H1 (cell line): ENCODE data around the gene UFD1.

Source experiments
- CBX8 ChIP-seq: fragments of 300-800, 300-1000 bp; sonication (generic); IDR thresholded peaks from 2 replicates; pipeline ENCODE4 v1.7.1; 2016; ENCODE audit warnings: low read depth, low read length, borderline replicate concordance
- EP300 ChIP-seq, 2 experiments: IDR thresholded peaks; 1 replicate in 1 of 2; 2 replicates in 1 of 2; pipeline ENCODE4 v1.6.1; 2011 to 2012; ENCODE audit warnings: low read depth in 2 of 2, low read length in 2 of 2, mild to moderate bottlenecking in 2 of 2, borderline replicate concordance in 1 of 2, inconsistent platforms in 1 of 2, moderate library complexity in 1 of 2
- EZH2 ChIP-seq: fragments of 200-600 bp; sonication (generic); IDR thresholded peaks from 2 replicates; pipeline ENCODE4 v1.7.1; 2012; ENCODE audit warnings: low read depth, mild to moderate bottlenecking, moderate library complexity, low read length, inconsistent platforms; ENCODE audit not compliant: severe bottlenecking
- GTF2F1 ChIP-seq: IDR thresholded peaks from 2 replicates; pipeline ENCODE4 v1.6.1; 2012; ENCODE audit warnings: low read depth, low read length, improper control_type of control experiment, borderline replicate concordance
- HDAC2 ChIP-seq, 2 experiments: fragments of 300-600 bp in 1 of 2; sonication (generic) in 1 of 2; IDR thresholded peaks; 2 replicates each; pipeline ENCODE4 v1.6.1; 2011 to 2012; ENCODE audit warnings: low read depth in 2 of 2, low read length in 2 of 2, mild to moderate bottlenecking in 2 of 2, moderate library complexity in 2 of 2, borderline replicate concordance in 1 of 2, inconsistent platforms in 1 of 2
- JUND ChIP-seq: IDR thresholded peaks from 2 replicates; pipeline ENCODE4 v1.6.1; 2011; ENCODE audit warnings: mild to moderate bottlenecking, improper control_type of control experiment, low read length
- KDM4A ChIP-seq: IDR thresholded peaks from one replicate; pipeline ENCODE4 v1.7.1; 2012; ENCODE audit warnings: low read depth, mild to moderate bottlenecking, moderate library complexity, low read length, inconsistent platforms; ENCODE audit not compliant: severe bottlenecking
- RAD21 ChIP-seq, 2 experiments: IDR thresholded peaks in 1 of 2; conservative IDR thresholded peaks in 1 of 2; 2 replicates each; pipeline ENCODE4 v1.6.1; 2011; ENCODE audit warnings: low read depth in 2 of 2, low read length in 2 of 2, improper control_type of control experiment in 1 of 2, inconsistent platforms in 1 of 2, mild to moderate bottlenecking in 1 of 2, moderate library complexity in 1 of 2
- RBBP5 ChIP-seq: IDR thresholded peaks from 2 replicates; pipeline ENCODE4 v1.7.1; 2012; ENCODE audit warnings: low read depth, mild to moderate bottlenecking, inconsistent platforms, low read length, moderate library complexity, borderline replicate concordance
- RFX5 ChIP-seq: IDR thresholded peaks from 2 replicates; pipeline ENCODE4 v1.6.1; 2011; ENCODE audit warnings: low read depth, low read length, improper control_type of control experiment, borderline replicate concordance
- SAP30 ChIP-seq: fragments of 300-600 bp; sonication (generic); IDR thresholded peaks from 2 replicates; pipeline ENCODE4 v1.7.1; 2012; ENCODE audit warnings: low read length, moderate library complexity, mild to moderate bottlenecking, inconsistent platforms; ENCODE audit not compliant: insufficient read depth, insufficient replicate concordance
- TF ChIP-seq, protein P1 (sequence below), 3 experiments: IDR thresholded peaks; 1 replicate in 2 of 3; 2 replicates in 1 of 3; pipeline versions ENCODE4 v1.5.1 to v1.6.1; 2011; ENCODE audit warnings: low read length in 3 of 3, mild to moderate bottlenecking in 3 of 3, inconsistent platforms in 2 of 3, low read depth in 1 of 3, moderate library complexity in 1 of 3; ENCODE audit not compliant: insufficient read depth in 1 of 3; ENCODE audit errors: control extremely low read depth in 1 of 3
- TF ChIP-seq, protein P2 (sequence below): IDR thresholded peaks from 2 replicates; pipeline ENCODE4 v1.6.1; 2012; ENCODE audit warnings: inconsistent platforms

DNA sequence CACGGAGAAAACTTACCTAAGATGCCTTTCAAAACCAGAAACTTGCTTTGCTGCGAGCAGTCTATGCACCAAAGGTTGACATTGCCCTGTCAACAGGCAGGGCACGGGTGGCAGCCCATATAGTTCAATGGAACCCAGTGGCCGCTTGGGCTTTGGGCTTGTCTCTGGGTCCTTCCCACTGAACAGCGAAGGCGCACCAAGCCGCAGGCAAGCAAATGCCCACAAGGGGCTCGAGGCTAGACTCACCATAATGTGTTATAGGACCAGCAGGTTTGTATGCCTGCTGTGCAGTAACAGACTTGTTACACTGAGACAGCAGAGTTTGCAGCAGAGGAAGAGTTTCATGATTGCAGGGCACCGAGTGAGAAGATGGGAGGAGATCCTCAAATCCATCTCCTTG is 24.9 kb upstream of the UFD1 start:
- TF ChIP-seq HDAC2 (IDR thresholded peaks at IDR 0.05; ENCODE audit: borderline replicate concordance in 1 of 2, low read depth in 2 of 2, low read length in 2 of 2) (no peak), RBBP5 (no peak), RFX5 (no peak), RAD21 (IDR thresholded peaks at IDR 0.05 in 1 of 2, conservative IDR thresholded peaks at IDR 0.05 in 1 of 2; ENCODE audit: low read depth in 2 of 2, low read length in 2 of 2) (peak in 1 of 2 experiments; percentile 23; a peak in 2 of 4 replicates), EP300 (IDR thresholded peaks at IDR 0.05; ENCODE audit: borderline replicate concordance in 1 of 2, low read depth in 2 of 2, low read length in 2 of 2) (no peak), CBX8 (no peak), SAP30 (no peak), JUND (no peak), KDM4A (no peak), EZH2 (no peak), GTF2F1 (no peak)
- TF ChIP-seq, protein P1, sequence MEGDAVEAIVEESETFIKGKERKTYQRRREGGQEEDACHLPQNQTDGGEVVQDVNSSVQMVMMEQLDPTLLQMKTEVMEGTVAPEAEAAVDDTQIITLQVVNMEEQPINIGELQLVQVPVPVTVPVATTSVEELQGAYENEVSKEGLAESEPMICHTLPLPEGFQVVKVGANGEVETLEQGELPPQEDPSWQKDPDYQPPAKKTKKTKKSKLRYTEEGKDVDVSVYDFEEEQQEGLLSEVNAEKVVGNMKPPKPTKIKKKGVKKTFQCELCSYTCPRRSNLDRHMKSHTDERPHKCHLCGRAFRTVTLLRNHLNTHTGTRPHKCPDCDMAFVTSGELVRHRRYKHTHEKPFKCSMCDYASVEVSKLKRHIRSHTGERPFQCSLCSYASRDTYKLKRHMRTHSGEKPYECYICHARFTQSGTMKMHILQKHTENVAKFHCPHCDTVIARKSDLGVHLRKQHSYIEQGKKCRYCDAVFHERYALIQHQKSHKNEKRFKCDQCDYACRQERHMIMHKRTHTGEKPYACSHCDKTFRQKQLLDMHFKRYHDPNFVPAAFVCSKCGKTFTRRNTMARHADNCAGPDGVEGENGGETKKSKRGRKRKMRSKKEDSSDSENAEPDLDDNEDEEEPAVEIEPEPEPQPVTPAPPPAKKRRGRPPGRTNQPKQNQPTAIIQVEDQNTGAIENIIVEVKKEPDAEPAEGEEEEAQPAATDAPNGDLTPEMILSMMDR (IDR thresholded peaks at IDR 0.05; ENCODE audit: control extremely low read depth in 1 of 3, insufficient read depth in 1 of 3, low read depth in 1 of 3, low read length in 3 of 3): peak; percentile 31 to 52 (median 49); a peak in 3 of 4 replicates
- TF ChIP-seq, protein P2, sequence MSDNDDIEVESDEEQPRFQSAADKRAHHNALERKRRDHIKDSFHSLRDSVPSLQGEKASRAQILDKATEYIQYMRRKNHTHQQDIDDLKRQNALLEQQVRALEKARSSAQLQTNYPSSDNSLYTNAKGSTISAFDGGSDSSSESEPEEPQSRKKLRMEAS: no peak
